ENCODE data around the gene ERAL1.

DNA sequence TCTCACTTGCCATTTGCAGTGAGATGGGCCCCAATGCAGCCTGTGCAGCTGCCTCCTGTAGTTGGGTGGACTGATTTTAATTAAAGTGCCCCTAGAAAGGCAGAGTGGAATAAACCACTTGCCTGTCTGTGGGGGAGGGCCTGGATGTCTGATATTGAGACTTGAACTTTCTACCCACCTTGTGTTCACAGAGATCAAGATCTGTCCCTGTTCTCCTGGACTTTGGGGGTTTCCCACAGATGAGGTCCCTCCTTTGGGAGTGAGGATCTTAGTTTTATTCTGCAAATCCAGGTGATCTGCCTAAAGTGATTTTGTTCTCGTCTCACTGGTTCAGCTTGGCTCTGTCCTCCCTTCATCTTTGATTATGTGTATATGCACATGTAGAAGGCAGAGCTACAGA is 55.7 kb downstream of the ERAL1 start:
- no peak for TF ChIP-seq POLR2A (IDR thresholded peaks at IDR 0.05; ENCODE audit: extremely low read depth, insufficient read length)
- TF ChIP-seq, protein P1, sequence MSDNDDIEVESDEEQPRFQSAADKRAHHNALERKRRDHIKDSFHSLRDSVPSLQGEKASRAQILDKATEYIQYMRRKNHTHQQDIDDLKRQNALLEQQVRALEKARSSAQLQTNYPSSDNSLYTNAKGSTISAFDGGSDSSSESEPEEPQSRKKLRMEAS (IDR thresholded peaks at IDR 0.05; ENCODE audit: low read depth, low read length): no peak
- TF ChIP-seq, protein P2, sequence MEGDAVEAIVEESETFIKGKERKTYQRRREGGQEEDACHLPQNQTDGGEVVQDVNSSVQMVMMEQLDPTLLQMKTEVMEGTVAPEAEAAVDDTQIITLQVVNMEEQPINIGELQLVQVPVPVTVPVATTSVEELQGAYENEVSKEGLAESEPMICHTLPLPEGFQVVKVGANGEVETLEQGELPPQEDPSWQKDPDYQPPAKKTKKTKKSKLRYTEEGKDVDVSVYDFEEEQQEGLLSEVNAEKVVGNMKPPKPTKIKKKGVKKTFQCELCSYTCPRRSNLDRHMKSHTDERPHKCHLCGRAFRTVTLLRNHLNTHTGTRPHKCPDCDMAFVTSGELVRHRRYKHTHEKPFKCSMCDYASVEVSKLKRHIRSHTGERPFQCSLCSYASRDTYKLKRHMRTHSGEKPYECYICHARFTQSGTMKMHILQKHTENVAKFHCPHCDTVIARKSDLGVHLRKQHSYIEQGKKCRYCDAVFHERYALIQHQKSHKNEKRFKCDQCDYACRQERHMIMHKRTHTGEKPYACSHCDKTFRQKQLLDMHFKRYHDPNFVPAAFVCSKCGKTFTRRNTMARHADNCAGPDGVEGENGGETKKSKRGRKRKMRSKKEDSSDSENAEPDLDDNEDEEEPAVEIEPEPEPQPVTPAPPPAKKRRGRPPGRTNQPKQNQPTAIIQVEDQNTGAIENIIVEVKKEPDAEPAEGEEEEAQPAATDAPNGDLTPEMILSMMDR (IDR thresholded peaks at IDR 0.05; ENCODE audit: low read depth, low read length): no peak

Data from NB4 (cell line).